GM19397 (cell line): ENCODE results near the gene KAT2A.

Experiments
- ATAC-seq: cut with Tn5 transposase; IDR thresholded peaks from one replicate; pipeline ENCODE4 v1.9.1; 2021; ENCODE audit warnings: mild to moderate bottlenecking, moderate library complexity; ENCODE audit not compliant: unreplicated experiment

Gene KAT2A

DNA sequence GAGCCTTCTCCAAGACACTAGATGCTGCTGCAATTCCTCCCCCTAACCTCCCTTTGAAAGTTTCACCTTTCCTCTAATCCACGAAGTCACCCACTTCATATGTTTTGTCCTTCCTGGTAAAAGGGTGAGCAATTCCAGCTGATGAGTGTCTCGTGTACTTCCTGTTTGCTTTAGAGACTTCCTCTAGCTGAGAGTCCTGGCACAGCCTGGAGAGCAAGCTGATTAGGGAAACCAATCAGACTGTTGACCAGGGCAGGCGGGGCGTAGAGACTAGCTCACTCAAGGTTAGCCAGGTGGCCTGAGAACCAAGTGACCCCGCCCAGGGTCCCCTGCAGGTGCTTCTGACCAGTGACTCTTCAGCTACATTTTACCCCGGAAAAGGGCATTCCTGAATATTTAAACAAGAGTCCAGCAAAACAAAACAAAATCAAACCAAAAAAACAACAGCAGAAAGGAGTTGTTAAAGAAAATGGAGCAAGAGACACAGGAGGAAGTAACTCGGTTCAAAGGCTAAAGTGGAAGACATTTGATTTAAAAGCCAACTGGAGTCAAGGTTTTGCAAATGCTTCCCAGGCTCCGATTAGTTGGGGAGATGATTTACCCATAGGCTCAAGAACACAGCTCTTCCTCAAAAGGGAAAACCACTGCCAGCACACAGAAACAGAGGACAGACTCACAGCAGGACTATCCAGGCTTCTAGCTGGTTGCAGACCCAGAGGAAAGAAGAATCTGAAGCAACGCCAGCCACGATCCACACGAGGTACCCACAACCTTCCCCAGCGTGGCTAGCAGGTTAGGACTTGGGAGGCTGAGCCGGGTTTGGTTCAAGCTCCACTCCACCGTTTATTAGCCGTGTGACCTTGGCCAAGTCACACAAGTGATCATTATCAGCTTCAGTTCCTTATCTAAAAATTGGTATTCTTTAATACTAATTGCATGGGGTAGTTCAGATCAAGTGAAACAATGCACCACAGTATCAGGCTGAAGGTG is 14.8 kb upstream of the KAT2A start:
- ATAC-seq, result no peak

DNA sequence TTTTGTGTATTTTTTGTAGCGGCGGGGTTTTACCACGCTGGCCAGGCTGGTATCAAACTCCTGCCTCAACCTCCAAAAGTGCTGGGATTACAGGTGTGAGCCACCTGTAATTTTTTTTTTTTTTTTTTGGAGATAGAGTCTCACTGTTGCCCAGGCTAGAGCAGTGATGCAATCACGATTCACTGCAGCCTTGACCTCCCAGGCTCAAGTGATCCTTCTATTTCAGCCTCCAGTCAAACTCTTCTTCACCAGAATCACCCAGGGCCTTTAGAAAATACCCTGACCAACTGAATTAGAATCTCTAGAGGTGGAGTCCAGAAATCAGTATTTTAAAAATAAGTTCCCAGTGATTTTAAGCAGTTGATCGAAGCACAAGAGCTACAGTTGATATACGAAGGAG is 14.0 kb upstream of the KAT2A start:
- no peak for ATAC-seq

DNA sequence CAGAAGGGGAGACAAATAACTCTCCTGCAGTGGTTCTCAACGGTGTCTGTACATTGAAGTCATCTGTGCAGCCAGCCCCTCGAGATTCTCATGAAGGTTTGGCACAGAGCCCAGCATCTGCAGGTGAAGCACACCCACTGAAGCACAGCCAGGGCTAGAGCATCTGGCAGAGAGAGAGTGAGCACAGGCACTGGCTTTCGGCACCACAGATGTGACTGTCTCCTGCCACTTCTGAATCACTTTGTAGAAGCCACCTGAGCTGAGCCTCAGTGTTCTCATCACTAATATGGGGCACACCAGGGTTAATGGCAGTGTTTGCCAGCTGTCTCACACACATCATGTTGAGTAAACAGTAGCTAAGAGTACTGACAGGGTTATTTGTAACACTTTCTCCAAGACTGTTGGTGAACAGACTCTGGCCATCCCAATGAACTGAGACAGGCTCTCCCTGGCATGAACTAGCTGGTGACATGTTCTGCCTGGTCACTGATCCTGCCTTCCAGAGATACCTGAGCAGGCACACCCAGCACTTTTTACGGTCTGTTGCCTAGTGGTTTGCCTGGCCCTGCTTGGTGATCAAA is 12.4 kb upstream of the KAT2A start:
- ATAC-seq, result peak; percentile 78

DNA sequence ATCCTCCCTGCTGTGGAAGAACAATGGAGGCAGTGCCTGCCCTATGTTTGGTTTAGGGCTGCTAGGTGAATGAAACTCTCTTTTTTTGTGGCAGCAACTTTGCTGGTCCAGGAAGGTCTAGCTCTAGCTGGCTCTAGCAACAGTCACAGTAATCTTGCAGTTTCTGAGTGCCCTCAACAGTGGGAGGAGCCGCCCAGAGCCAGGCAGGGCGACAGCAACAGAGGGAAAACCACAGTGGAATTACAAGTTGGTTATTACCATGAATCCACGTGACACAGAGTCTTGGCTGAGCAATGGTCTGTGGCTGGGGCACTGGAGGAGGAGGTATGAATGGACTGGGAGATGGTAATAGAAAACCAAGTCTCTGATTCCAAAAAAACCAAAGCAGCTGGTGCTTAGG is 11.8 kb upstream of the KAT2A start:
- peak; percentile 24 for ATAC-seq

DNA sequence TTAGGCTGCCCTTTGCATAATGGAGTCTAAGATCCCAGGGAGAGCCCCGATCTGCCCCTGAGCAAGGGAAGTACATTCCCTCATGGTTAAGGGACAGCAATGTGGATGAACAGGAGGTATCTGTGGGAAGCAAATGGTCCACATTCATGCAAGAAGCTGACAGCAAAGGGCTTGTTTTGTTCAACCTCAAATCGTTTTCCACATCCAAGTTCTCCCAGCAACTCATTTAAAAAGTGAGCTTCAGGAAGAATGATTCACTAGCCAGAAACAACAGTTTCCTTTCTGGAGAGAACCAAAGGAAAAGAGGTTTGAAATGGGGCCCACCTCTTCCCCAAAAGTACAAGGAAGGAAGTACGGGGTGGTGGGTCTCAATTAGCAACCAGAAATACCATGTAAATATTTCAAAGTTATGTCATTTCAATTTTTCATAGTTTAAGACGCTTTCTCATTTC is 10.8 kb upstream of the KAT2A start:
- no peak for ATAC-seq

DNA sequence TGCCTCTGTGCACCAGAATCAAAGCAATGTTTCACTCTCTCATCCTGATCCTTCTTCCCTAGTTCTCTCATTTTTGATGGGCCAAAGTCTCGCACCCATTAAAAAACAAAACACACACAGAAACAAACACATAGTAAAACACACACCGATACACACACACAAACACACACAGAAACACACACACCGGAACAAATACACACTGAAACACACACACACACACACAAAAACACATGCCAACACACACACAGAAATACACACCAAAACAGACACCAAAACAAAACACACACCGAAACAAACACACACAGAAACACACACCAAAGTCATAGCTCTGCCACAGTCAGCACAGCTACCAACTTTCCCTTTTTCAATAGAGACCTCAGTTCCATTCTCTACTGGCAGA is 10.1 kb upstream of the KAT2A start:
- no peak for ATAC-seq

DNA sequence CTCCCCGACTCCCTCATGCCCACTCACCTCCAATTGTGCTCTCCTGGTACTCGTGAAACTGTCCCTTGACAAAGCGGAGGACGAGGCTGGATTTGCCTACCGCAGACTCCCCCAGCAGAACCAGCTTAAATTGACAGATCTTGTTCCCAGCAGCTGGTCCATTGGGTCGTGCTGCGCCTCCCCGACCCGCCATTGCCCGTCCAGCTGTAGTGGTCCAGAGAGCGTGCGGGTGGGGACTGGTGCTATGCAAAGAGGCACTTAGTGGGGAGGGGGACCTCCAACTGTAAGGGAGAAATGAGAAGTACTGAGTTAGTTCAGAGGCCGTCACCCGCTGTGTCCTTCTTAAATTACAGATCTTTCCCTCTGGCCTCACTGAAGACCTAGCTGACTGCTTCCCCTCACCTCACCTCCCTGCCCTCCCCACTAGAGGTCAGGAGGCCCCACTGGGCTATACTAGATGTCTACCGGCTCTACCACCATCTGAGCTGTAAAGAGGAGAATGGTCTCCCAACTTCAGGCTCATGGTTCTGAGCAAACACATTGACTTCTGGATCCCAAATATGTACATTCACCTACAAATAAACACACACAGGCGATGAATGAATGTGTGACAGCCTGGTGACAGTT is 9.3 kb upstream of the KAT2A start:
- no peak for ATAC-seq

DNA sequence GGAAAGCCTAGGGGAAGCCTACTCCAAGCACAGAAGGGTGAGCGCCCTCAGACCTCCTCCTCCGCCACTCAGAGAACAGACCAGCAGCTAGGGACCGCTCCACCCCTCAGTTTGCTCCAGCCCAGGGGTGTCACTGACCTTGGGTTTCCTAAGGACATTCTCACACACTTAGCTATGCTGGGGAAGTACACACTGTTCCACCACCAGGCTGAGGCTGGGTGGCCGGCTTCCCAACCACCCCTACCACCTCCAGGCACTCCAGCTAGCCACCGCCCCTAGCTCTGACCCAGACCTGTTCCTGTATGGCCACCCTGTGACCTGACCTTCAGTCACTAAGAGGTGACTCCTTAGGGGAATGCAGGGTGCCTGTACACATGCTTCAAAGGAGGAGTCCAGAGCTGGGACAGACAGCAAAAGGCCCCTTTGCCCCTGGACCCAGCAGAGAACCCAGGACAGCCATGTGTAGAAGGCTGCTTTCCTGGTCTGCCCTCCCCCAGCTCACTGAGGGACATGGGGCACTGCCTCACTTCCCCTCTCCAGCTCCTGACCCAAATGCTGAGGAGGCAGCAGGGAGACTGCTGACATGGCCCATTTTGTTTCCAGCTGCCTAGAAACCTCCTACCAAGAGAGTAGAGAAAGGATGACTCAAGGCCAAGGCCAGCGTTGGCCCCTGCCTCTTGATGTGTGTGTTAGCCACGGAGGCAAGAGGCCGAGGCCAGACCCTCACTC is 8.1 kb upstream of the KAT2A start:
- ATAC-seq, result no peak

DNA sequence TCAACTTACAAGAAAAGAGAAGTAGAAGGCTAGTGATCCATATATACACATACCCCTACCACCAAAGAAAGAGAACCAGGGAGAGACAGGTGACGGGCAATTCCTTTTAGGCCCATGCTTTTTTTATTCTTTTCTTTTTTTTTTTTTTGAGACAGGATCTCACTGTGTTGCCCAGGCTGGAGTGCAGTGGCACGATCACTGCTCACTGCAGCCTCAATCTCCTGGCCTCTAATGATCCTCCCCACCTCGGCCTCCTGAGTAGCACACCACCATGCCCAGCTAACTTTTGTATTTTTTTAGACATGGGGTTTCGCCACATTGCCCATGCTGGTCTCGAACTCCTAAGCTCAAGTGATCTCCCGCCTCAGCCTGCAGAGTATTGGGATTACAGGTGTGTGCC is 6.2 kb upstream of the KAT2A start:
- ATAC-seq, result no peak

DNA sequence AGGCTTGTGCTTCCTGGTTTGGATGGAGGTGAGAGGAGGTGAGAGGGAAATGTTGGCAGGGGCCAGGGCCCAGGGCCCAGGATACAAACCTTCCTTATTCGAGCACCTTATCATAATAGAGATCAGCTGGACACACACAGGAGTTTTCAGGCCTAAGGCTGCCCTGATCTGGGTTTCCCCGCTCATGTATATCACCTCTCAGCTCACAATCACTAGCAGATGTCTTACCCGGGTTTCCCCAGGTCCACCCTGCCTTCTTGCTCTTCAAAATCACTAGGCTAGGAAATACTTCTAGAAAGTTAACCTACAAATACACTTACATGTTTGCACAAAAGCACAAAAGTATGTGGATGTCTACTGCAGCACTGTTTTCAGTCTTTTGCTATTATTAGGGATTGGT is 5.7 kb upstream of the KAT2A start:
- ATAC-seq, result no peak

DNA sequence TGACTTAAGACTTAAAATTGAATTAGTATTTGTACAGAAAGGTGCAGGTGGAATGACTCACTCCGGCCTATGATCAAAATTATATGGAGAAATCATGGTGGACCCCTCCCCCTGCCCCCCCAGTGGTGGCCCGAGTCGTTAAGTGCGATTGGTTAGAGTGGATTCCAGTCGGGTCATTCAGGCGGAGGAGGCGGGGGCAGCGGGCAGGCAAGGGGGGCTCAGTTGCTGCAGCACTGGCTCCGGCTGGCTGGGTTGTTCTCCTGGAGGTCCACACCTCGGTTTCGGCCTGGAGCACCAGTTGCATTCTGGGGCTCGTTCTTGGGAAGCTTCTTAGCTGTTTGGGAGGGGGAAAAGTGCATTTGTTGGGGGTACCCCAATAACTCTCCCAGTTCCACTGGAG is 4.4 kb upstream of the KAT2A start:
- no peak for ATAC-seq

DNA sequence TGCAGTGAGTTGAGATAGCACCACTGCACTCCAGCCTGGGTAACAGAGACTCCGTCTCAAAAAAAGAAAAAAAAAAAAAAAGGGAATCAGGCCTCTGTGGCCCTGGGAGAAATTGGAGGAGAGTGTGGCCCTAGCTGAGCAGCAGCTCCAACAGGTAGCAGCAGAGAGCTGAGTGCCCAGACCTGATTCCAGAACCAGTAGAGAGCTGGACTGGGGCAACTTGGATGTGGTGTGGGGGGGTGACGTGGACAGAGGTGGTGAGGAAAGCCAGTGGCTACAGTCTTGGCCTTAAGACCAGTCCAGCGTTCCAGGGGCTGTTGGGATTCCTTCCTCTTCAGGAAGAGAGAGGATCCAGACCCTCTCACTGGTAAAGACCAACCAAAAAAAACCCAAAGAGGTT is 3.1 kb upstream of the KAT2A start:
- ATAC-seq, result no peak

DNA sequence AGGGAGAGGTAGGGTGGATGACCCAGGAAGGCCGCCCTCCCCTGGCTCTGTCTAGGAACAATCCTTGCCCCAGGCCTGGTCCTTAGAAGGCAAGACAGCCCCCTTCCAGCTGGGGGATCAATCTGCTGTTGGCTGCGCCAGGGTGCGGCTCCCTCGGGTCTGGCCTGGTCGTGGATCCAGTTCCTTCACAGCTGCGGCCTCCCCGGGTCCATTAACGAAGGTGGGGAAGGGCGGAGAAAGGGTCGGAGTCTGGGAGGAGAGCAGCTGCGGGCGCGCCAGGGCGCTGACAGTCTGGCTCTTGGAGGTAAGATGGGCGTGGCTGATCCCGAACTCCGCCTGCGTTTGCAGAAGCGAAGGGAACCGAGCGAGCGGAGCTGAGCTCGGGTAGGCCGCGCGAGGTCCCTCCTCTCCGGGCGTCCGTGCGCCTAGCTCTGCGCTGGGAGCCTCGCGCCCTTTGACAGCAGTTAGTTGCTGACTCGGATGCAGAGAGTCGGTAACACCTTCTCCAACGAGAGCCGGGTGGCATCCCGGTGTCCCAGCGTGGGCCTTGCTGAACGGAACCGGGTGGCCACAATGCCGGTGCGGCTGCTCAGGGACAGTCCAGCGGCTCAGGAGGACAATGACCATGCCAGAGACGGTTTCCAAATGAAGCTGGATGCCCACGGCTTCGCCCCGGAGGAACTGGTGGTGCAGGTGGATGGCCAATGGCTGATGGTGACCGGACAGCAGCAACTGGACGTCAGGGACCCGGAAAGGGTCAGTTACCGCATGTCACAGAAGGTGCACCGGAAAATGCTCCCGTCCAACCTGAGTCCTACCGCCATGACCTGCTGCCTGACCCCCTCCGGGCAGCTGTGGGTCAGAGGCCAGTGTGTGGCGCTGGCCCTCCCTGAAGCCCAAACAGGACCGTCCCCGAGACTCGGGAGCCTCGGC is 1.5 kb upstream of the KAT2A start, which contains the start of gene HSPB9:
Gene HSPB9, plus strand, starts transcription at position 434 of the 933 bp plus-strand sequence. Its CDS starts 47 bp downstream, at position 481.
- ATAC-seq, result no peak

DNA sequence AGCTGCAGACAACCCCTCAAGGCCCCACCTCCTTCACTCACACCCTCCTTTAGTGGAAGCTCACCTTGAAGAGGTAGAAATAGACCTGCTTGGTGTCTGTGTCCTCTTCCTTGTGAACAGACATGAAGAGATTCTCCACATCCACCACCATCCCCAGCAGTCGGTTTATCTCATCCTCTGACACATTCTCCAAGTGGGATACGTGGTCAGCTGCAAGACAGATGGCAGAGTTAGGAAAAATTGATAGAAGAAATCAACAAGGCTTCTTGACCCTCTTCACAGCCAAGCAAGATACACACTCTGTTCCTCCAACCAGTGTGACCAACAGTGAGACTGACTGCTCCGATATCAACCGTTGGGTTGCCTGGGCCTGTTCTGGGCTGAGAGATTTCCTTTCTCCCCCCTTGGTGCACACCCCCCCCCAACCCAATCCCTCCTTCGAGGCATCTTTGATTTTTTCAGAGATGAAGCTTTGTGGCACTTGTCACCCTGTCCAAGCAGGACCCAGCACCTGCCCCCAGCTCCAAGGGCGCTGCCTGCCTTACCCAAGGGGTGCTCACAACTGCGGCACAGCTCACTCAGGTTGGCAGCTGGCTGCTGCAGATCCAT is 902 bp downstream of the KAT2A start:
- ATAC-seq, result no peak

DNA sequence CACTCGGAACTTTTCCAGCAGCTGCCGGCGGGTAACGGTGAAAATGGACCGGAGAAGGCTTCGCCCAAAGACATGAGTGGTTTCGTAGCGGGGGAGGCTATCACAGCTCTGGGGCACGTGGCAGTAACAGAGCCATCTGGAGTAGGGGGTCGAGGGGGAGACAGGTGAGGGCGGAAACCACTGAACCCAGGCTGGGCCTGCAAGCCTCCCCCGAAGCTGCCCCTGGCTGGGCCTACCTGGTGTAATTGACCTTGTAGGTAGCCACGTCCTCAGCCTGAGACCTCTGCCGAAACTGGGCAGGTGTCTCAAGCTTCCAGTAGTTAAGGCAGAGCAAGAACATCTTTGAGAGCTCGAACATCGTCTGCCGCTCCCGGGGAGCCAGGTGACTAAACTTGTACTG is 1.9 kb downstream of the KAT2A start:
- no peak for ATAC-seq

DNA sequence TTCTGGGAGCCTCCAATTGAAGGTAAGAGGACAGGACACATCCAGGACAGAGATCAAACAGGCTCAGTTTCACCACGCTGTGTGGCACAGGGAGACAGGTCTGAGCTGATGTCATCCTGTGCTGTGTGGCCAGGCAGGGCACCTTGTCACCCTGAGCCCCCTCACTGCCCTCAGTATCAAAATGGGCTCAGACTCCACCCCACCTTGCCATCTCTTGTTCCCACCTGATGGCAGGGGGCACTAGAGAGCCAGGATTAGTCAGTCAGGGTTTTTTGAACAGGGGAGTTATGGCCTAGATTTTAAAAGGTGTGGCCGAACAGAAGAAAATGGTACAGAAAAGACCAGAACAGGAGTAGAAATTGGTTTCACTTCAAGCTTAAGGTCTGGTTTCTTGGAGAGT is 2.6 kb downstream of the KAT2A start:
- ATAC-seq, result no peak

DNA sequence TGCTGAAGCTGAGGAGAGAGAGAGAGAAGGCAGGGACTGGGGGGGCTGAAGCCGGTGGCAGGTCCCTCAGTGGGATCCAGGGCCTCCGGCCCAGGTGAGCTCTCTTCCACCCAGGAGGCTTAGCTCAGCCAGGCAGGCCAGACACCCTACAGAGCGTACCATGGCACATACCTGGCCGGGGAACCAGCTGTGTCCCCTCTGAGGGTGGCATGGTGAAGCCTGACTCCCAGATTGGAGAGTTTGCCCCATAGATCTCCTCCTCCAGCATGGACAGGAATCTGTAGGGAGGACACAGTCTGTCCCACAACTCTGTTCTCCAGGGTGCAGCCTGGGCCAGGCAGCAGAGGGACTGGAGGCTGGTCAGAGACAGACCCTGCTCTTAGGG is 3.0 kb downstream of the KAT2A start:
- no peak for ATAC-seq

DNA sequence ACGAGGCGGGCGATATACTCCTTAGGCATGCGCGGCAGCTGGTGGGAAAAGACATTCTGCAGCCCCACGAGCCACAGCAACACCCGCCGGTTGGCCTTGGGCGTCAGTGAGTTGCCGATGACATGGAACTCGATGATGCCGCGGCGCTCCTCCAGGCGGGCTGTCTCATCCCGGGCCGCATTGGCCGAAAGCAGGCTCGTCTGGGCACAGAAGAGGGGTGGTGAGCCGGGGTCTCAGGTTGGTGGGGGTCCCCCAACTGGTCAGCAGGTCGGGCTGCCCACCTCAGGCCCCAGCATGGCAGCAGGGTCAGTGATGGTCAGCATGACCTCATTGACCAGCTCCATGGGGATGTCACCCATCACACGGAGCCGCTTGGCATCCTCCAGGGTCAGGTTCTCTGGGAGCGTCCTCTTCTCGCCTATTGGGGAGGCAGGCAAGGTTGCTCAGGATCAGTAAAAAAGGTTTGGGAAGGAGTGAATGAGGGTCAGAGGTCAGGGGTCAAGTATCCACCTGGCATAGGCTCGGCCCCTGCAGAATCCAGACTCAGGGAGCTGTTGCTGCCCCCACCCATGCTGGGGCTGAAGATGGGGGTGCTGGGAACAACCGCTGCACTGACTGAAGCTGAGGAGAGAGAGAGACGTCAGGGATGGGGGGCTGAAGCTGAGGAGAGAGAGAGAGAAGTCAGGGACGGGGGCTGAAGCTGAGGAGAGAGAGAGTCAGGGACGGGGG is 3.6 kb downstream of the KAT2A start:
- no peak for ATAC-seq
